HEK293 (cell line): ENCODE measurements around the gene CEP89.

ENCODE experiments used
- BCL11B ChIP-seq: fragments of 450-650 bp; formaldehyde crosslinking; IDR thresholded peaks from 2 replicates; pipeline ENCODE4 v1.5.1; 2016; ENCODE audit warnings: low read depth, missing biosample characterization, missing genetic modification characterization
- KLF16 ChIP-seq: fragments of 450-650 bp; formaldehyde crosslinking; IDR thresholded peaks from 2 replicates; pipeline ENCODE4 v1.5.1; 2017; ENCODE audit warnings: missing biosample characterization, missing genetic modification characterization
- KLF8 ChIP-seq: fragments of 450-650 bp; formaldehyde crosslinking; IDR thresholded peaks from 2 replicates; pipeline ENCODE4 v1.5.1; 2016; ENCODE audit warnings: missing biosample characterization, missing genetic modification characterization
- KLF9 ChIP-seq: fragments of 450-650 bp; formaldehyde crosslinking; IDR thresholded peaks from 2 replicates; pipeline ENCODE4 v1.5.1; 2016; ENCODE audit warnings: missing biosample characterization, missing genetic modification characterization, low read depth
- OSR2 ChIP-seq: fragments of 450-650 bp; formaldehyde crosslinking; IDR thresholded peaks from 2 replicates; pipeline ENCODE4 v1.5.1; 2016; ENCODE audit warnings: missing biosample characterization, missing genetic modification characterization
- OVOL3 ChIP-seq: fragments of 450-650 bp; formaldehyde crosslinking; IDR thresholded peaks from 2 replicates; pipeline ENCODE4 v1.5.1; 2016; ENCODE audit warnings: missing biosample characterization, missing genetic modification characterization
- SP2 ChIP-seq: fragments of 450-650 bp; formaldehyde crosslinking; IDR thresholded peaks from 2 replicates; pipeline ENCODE4 v1.5.1; 2016; ENCODE audit warnings: missing biosample characterization, missing genetic modification characterization
- WT1 ChIP-seq: fragments of 450-650 bp; formaldehyde crosslinking; IDR thresholded peaks from 2 replicates; pipeline ENCODE4 v1.5.1; 2016; ENCODE audit warnings: missing biosample characterization, missing genetic modification characterization
- ZBTB1 ChIP-seq: fragments of 450-650 bp; formaldehyde crosslinking; IDR thresholded peaks from 2 replicates; pipeline ENCODE4 v1.5.1; 2016; ENCODE audit warnings: missing biosample characterization, missing genetic modification characterization
- ZEB2 ChIP-seq: fragments of 450-650 bp; formaldehyde crosslinking; IDR thresholded peaks from 2 replicates; pipeline ENCODE4 v1.5.1; 2016; ENCODE audit warnings: missing biosample characterization, missing genetic modification characterization
- ZFP37 ChIP-seq: fragments of 450-650 bp; formaldehyde crosslinking; IDR thresholded peaks from 2 replicates; pipeline ENCODE4 v1.5.1; 2016; ENCODE audit warnings: missing biosample characterization, missing genetic modification characterization
- ZNF10 ChIP-seq: fragments of 450-650 bp; formaldehyde crosslinking; IDR thresholded peaks from 2 replicates; pipeline ENCODE4 v1.5.1; 2017; ENCODE audit warnings: missing biosample characterization, missing genetic modification characterization
- ZNF140 ChIP-seq: fragments of 450-650 bp; formaldehyde crosslinking; IDR thresholded peaks from 2 replicates; pipeline ENCODE4 v1.5.1; 2016; ENCODE audit warnings: missing biosample characterization, missing genetic modification characterization
- ZNF155 ChIP-seq: fragments of 450-650 bp; formaldehyde crosslinking; IDR thresholded peaks from 2 replicates; pipeline ENCODE4 v1.5.1; 2016; ENCODE audit warnings: missing biosample characterization, missing genetic modification characterization
- ZNF16 ChIP-seq: fragments of 450-650 bp; formaldehyde crosslinking; IDR thresholded peaks from 2 replicates; pipeline ENCODE4 v1.5.1; 2016; ENCODE audit warnings: low read depth, missing biosample characterization, missing genetic modification characterization
- ZNF221 ChIP-seq: fragments of 450-650 bp; formaldehyde crosslinking; IDR thresholded peaks from 2 replicates; pipeline ENCODE4 v1.5.1; 2017; ENCODE audit warnings: missing biosample characterization, missing genetic modification characterization, borderline replicate concordance
- ZNF23 ChIP-seq: fragments of 450-650 bp; formaldehyde crosslinking; IDR thresholded peaks from 2 replicates; pipeline ENCODE4 v1.5.1; 2016; ENCODE audit warnings: missing biosample characterization, missing genetic modification characterization, borderline replicate concordance
- ZNF274 ChIP-seq, 2 experiments: fragments of 200-500 bp in 1 of 2; fragments of 450-650 bp in 1 of 2; sonication (Bioruptor generic) in 1 of 2; formaldehyde crosslinking in 1 of 2; IDR thresholded peaks; 2 replicates each; pipeline versions ENCODE4 v1.5.1 to v1.6.1; 2014 to 2016; ENCODE audit warnings: borderline replicate concordance in 1 of 2, inconsistent platforms in 1 of 2, low read length in 1 of 2, missing biosample characterization in 1 of 2, missing genetic modification characterization in 1 of 2
- ZNF292 ChIP-seq: fragments of 450-650 bp; formaldehyde crosslinking; IDR thresholded peaks from 2 replicates; pipeline ENCODE4 v1.5.1; 2016; ENCODE audit warnings: low read depth, missing biosample characterization, missing genetic modification characterization, borderline replicate concordance
- ZNF302 ChIP-seq: fragments of 450-650 bp; formaldehyde crosslinking; IDR thresholded peaks from 2 replicates; pipeline ENCODE4 v1.5.1; 2016; ENCODE audit warnings: missing biosample characterization, missing genetic modification characterization, low read depth
- ZNF324 ChIP-seq: fragments of 450-650 bp; formaldehyde crosslinking; IDR thresholded peaks from 2 replicates; pipeline ENCODE4 v1.5.1; 2016; ENCODE audit warnings: missing biosample characterization, missing genetic modification characterization
- ZNF473 ChIP-seq: fragments of 450-650 bp; formaldehyde crosslinking; IDR thresholded peaks from 2 replicates; pipeline ENCODE4 v1.5.1; 2017; ENCODE audit warnings: missing biosample characterization, missing genetic modification characterization
- ZNF513 ChIP-seq: fragments of 450-650 bp; IDR thresholded peaks from 2 replicates; pipeline ENCODE4 v1.5.1; 2018; ENCODE audit warnings: missing biosample characterization, missing genetic modification characterization
- ZNF555 ChIP-seq: fragments of 450-650 bp; formaldehyde crosslinking; conservative IDR thresholded peaks from 2 replicates; pipeline ENCODE4 v1.5.1; 2017; ENCODE audit warnings: missing biosample characterization, mild to moderate bottlenecking, missing genetic modification characterization, inconsistent platforms
- ZNF610 ChIP-seq: fragments of 450-650 bp; formaldehyde crosslinking; IDR thresholded peaks from 2 replicates; pipeline ENCODE4 v1.5.1; 2016; ENCODE audit warnings: missing biosample characterization, missing genetic modification characterization, borderline replicate concordance
- ZNF692 ChIP-seq: fragments of 450-650 bp; formaldehyde crosslinking; IDR thresholded peaks from 2 replicates; pipeline ENCODE4 v1.5.1; 2016; ENCODE audit warnings: missing biosample characterization, missing genetic modification characterization
- ZNF777 ChIP-seq: fragments of 450-650 bp; formaldehyde crosslinking; IDR thresholded peaks from 2 replicates; pipeline ENCODE4 v1.5.1; 2017; ENCODE audit warnings: missing biosample characterization, missing genetic modification characterization, borderline replicate concordance
- ZSCAN18 ChIP-seq: fragments of 450-650 bp; formaldehyde crosslinking; IDR thresholded peaks from 2 replicates; pipeline ENCODE4 v1.5.1; 2016; ENCODE audit warnings: missing biosample characterization, missing genetic modification characterization
- TF ChIP-seq, protein P1 (sequence below): fragments of 450-650 bp; formaldehyde crosslinking; IDR thresholded peaks from 2 replicates; pipeline ENCODE4 v1.5.1; 2016; ENCODE audit warnings: missing biosample characterization, missing genetic modification characterization
- TF ChIP-seq, protein P2 (sequence below): fragments of 450-650 bp; formaldehyde crosslinking; IDR thresholded peaks from 2 replicates; pipeline ENCODE4 v1.5.1; 2016; ENCODE audit warnings: missing biosample characterization, missing genetic modification characterization
- TF ChIP-seq, protein P3 (sequence below): fragments of 450-650 bp; formaldehyde crosslinking; IDR thresholded peaks from 2 replicates; pipeline ENCODE4 v1.5.1; 2017; ENCODE audit warnings: missing biosample characterization, missing genetic modification characterization
- TF ChIP-seq, protein P4 (sequence below): sonication (generic); formaldehyde crosslinking; IDR thresholded peaks from 2 replicates; pipeline ENCODE4 v1.8.1; 2022; ENCODE audit warnings: mild to moderate bottlenecking, moderate library complexity, missing genetic modification reagents

Gene CEP89

DNA sequence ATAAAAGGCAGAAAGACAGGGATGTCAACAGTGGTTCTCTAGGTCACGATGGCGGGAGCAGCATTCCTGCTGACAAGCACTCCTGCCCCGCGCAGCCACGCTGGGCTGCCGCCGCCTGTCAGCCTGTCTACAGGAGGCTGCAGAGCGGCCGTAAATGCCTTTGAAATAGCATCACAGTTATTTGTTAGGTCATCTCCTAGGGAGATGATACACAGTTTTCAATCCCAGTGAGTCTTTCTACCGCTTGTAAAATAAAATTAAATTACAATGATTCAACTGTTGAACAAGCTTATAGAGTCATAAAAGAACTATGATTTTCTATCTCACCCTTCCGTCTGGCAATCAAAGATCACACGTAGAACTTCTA lies 94.9 kb downstream of the CEP89 start (continued):
- TF ChIP-seq ZNF302 (no peak), ZFP37 (tag by site-specific recombination) (no peak), ZNF473 (tag by site-specific recombination) (no peak), ZNF274 (IDR thresholded peaks at IDR 0.05; ENCODE audit: low read length) (no peak), ZNF274 (tag by site-specific recombination; IDR thresholded peaks at IDR 0.05; ENCODE audit: borderline replicate concordance) (no peak), ZNF324 (tag by site-specific recombination) (no peak), ZNF10 (tag by site-specific recombination) (peak; percentile 20; the same call in 1 of the 2 replicates), ZNF140 (tag by site-specific recombination) (no peak), ZNF555 (tag by site-specific recombination) (no peak), BCL11B (tag by site-specific recombination) (no peak), ZEB2 (tag by site-specific recombination) (peak; percentile 72), SP2 (no peak), OSR2 (tag by site-specific recombination) (peak; percentile 82; the same call in 1 of the 2 replicates), ZSCAN18 (tag by site-specific recombination) (no peak), KLF8 (0 out of 2 replicates have a peak, but pooled peaks have one; percentile 21), ZNF23 (tag by site-specific recombination) (no peak), ZNF292 (tag by site-specific recombination) (no peak), ZNF16 (tag by site-specific recombination) (no peak), KLF9 (tag by site-specific recombination) (no peak), ZBTB1 (tag by site-specific recombination) (no peak), ZNF221 (tag by site-specific recombination) (no peak), ZNF692 (tag by site-specific recombination) (peak; percentile 34; the same call in 1 of the 2 replicates), ZNF155 (no peak), KLF16 (no peak), WT1 (tag by site-specific recombination) (no peak), ZNF777 (tag by site-specific recombination) (no peak), ZNF610 (tag by site-specific recombination) (no peak), ZNF513 (tag by site-specific recombination) (no peak), OVOL3 (tag by site-specific recombination) (no peak)
- TF ChIP-seq, protein P1, sequence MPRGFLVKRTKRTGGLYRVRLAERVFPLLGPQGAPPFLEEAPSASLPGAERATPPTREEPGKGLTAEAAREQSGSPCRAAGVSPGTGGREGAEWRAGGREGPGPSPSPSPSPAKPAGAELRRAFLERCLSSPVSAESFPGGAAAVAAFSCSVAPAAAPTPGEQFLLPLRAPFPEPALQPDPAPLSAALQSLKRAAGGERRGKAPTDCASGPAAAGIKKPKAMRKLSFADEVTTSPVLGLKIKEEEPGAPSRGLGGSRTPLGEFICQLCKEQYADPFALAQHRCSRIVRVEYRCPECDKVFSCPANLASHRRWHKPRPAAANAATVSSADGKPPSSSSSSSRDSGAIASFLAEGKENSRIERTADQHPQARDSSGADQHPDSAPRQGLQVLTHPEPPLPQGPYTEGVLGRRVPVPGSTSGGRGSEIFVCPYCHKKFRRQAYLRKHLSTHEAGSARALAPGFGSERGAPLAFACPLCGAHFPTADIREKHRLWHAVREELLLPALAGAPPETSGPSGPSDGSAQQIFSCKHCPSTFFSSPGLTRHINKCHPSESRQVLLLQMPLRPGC (tag by site-specific recombination), result peak; percentile 68
- TF ChIP-seq, protein P2, sequence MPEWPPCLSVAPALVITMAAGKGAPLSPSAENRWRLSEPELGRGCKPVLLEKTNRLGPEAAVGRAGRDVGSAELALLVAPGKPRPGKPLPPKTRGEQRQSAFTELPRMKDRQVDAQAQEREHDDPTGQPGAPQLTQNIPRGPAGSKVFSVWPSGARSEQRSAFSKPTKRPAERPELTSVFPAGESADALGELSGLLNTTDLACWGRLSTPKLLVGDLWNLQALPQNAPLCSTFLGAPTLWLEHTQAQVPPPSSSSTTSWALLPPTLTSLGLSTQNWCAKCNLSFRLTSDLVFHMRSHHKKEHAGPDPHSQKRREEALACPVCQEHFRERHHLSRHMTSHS (tag by site-specific recombination), result no peak
- TF ChIP-seq, protein P3, sequence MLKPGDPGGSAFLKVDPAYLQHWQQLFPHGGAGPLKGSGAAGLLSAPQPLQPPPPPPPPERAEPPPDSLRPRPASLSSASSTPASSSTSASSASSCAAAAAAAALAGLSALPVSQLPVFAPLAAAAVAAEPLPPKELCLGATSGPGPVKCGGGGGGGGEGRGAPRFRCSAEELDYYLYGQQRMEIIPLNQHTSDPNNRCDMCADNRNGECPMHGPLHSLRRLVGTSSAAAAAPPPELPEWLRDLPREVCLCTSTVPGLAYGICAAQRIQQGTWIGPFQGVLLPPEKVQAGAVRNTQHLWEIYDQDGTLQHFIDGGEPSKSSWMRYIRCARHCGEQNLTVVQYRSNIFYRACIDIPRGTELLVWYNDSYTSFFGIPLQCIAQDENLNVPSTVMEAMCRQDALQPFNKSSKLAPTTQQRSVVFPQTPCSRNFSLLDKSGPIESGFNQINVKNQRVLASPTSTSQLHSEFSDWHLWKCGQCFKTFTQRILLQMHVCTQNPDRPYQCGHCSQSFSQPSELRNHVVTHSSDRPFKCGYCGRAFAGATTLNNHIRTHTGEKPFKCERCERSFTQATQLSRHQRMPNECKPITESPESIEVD (tag by site-specific recombination), result no peak; the same call in 1 of the 2 replicates
- TF ChIP-seq, protein P4, sequence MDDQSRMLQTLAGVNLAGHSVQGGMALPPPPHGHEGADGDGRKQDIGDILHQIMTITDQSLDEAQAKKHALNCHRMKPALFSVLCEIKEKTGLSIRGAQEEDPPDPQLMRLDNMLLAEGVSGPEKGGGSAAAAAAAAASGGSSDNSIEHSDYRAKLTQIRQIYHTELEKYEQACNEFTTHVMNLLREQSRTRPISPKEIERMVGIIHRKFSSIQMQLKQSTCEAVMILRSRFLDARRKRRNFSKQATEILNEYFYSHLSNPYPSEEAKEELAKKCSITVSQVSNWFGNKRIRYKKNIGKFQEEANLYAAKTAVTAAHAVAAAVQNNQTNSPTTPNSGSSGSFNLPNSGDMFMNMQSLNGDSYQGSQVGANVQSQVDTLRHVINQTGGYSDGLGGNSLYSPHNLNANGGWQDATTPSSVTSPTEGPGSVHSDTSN, result no peak
